A673 (cell line): ENCODE results near the gene HM13. TPM values are rescaled to one million over a fixed set of nuclear protein-coding genes. Genes with fewer than 3 reads are reported as not detected.

Source experiments
- BruUV-seq: library from RNA; stranded (reverse); fragments of 400-500 nt; replicated peaks from 2 replicates; lab custom pipeline; 2021; lab: Mats Ljungman, UMichigan
- CTCF ChIA-PET: fragments of 300-600 bp; sonication (Branson Sonifier 250); formaldehyde crosslinking; loops from one replicate; lab custom pipeline; 2022; ENCODE audit warnings: antibody characterized with exemption; lab: Charles Lee
- POLR2A ChIA-PET: fragments of 300-600 bp; sonication (Branson Sonifier 250); formaldehyde crosslinking; loops from one replicate; lab custom pipeline; 2022; ENCODE audit warnings: antibody characterized with exemption; ENCODE audit not compliant: low non-redundant PET; lab: Charles Lee
- DNase-seq: peaks from one replicate; pipeline ENCODE4 v3.0.0-alpha.2; 2015; ENCODE audit warnings: low spot score
- H3K27ac ChIP-seq: fragments of 200-600 bp; sonication (generic); 2 replicates; pipeline ENCODE4 v1.5.1; 2016; ENCODE audit warnings: mixed run types, low read depth, mild to moderate bottlenecking, mixed read lengths, antibody characterized with exemption, low read length; ENCODE audit not compliant: poor library complexity, severe bottlenecking
- H3K27me3 ChIP-seq: fragments of 200-600 bp; sonication (generic); replicated peaks from 2 replicates; pipeline ENCODE4 v1.6.1; 2017; ENCODE audit warnings: mixed run types, low read depth, mild to moderate bottlenecking, mixed read lengths, antibody characterized with exemption, low read length; ENCODE audit not compliant: insufficient read depth, poor library complexity
- H3K36me3 ChIP-seq: fragments of 200-600 bp; sonication (generic); 2 replicates; pipeline ENCODE4 v1.6.1; 2016; ENCODE audit warnings: mixed run types, mild to moderate bottlenecking, mixed read lengths, antibody characterized with exemption, low read length; ENCODE audit not compliant: insufficient read depth, poor library complexity, severe bottlenecking
- H3K4me1 ChIP-seq: fragments of 200-600 bp; sonication (generic); 2 replicates; pipeline ENCODE4 v1.6.1; 2017; ENCODE audit warnings: mixed run types, mild to moderate bottlenecking, mixed read lengths, antibody characterized with exemption, low read length; ENCODE audit not compliant: insufficient read depth, poor library complexity, severe bottlenecking
- H3K4me3 ChIP-seq: fragments of 200-600 bp; sonication (generic); 2 replicates; pipeline ENCODE4 v1.5.1; 2016; ENCODE audit warnings: low read depth, mixed run types, mild to moderate bottlenecking, mixed read lengths, low read length; ENCODE audit not compliant: poor library complexity, severe bottlenecking
- H3K9me3 ChIP-seq: fragments of 200-600 bp; sonication (generic); 2 replicates; pipeline ENCODE4 v1.6.1; 2016; ENCODE audit warnings: mixed run types, low read depth, mild to moderate bottlenecking, mixed read lengths, antibody characterized with exemption, low read length; ENCODE audit not compliant: poor library complexity, severe bottlenecking
- EZH2 ChIP-seq: fragments of 200-600 bp; sonication (generic); IDR thresholded peaks from 2 replicates; pipeline ENCODE4 v1.6.1; 2017; ENCODE audit warnings: borderline replicate concordance, low read depth, mild to moderate bottlenecking, mixed read lengths, antibody characterized with exemption, low read length; ENCODE audit not compliant: poor library complexity, severe bottlenecking
- intact Hi-C: fragments of 100-400 bp; cut with micrococcal nuclease; formaldehyde crosslinking; loops from one replicate; pipeline ENCODE4 v1.10.0; 2022; ENCODE audit not compliant: unreplicated experiment
- total RNA-seq: library from RNA; stranded (reverse); gene quantifications from 2 replicates; pipeline ENCODE4 v1.2.3, GENCODE V29; 2021
- TF ChIP-seq, protein P1 (sequence below): fragments of 300-800, 200-600 bp; sonication (generic); conservative IDR thresholded peaks from 2 replicates; pipeline ENCODE4 v1.5.1; 2017; ENCODE audit warnings: low read depth, mild to moderate bottlenecking, antibody characterized with exemption, low read length, moderate library complexity, mixed read lengths

The HM13 gene
- total RNA-seq, 1 experiment from 2014 or later: 196 TPM

DNA sequence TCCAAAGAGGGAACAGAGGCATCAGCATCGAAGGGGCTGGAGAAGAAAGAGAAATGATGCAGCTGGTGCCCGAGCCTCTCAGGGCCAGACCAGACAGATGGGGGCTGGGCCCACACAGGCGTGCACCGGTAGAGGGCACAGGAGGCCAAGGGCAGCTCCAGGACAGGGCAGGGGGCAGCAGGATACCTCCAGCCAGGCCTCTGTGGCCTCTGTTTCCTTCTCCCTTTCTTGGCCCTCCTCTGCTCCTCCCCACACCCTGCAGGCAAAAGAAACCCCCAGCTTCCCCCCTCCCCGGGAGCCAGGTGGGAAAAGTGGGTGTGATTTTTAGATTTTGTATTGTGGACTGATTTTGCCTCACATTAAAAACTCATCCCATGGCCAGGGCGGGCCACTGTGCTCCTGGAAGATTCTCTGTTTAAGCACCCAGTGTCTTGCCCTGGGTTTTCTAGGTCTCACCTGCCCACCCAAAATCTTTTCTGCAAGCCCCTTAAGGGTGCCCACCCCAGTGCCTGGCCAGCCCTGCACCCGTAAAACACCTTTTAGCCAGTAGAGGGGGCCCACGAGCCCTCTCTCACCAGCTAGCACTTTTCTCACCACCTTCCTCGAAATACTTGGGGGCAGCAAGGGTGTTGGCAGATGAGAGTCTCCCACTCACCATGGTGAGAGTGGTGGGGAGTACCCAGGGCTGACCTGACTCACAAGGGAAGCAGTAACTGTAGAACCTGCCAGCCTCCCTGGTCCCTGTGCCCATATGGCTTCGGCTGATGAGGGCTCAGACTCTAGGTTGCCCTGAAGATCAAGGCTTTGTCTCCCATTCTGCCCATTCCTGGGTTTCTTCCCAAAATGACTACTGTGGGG lies 55.1 kb downstream of the HM13 start:
- POLR2A ChIA-PET: interaction anchor here (0.6 to 0.7 kb wide), 2 partner anchors 12 to 154 kb away, joined by 3 read pairs; no protein-coding TSS in a partner anchor
- intact Hi-C loops: loop anchor here (1.0 to 2.0 kb wide), 2 partner anchors 43 to 155 kb away; no protein-coding TSS in a partner anchor
- DNase-seq: peak; percentile 71
- Histone ChIP-seq H3K36me3 (peaks cover 13% of the 10 kb centered on the region), H3K9me3 (no peaks in the 10 kb centered on the region), H3K4me3 (no peak overlapping the region), H3K27ac (peak overlapping the region; percentile 28), H3K4me1 (peaks cover 19% of the 10 kb centered on the region), H3K27me3 (no peaks in the 10 kb centered on the region)
- CTCF ChIA-PET: interaction anchor here (0.6 to 5.2 kb wide), 7 partner anchors 9 to 43 kb away, joined by 3 to 72 read pairs (median 6); partner anchors contain the start of gene ID1
- no TSS peak for BruUV-seq
- TF ChIP-seq, protein P1, sequence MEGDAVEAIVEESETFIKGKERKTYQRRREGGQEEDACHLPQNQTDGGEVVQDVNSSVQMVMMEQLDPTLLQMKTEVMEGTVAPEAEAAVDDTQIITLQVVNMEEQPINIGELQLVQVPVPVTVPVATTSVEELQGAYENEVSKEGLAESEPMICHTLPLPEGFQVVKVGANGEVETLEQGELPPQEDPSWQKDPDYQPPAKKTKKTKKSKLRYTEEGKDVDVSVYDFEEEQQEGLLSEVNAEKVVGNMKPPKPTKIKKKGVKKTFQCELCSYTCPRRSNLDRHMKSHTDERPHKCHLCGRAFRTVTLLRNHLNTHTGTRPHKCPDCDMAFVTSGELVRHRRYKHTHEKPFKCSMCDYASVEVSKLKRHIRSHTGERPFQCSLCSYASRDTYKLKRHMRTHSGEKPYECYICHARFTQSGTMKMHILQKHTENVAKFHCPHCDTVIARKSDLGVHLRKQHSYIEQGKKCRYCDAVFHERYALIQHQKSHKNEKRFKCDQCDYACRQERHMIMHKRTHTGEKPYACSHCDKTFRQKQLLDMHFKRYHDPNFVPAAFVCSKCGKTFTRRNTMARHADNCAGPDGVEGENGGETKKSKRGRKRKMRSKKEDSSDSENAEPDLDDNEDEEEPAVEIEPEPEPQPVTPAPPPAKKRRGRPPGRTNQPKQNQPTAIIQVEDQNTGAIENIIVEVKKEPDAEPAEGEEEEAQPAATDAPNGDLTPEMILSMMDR: peak; percentile 94
- TF ChIP-seq EZH2: no peak

DNA sequence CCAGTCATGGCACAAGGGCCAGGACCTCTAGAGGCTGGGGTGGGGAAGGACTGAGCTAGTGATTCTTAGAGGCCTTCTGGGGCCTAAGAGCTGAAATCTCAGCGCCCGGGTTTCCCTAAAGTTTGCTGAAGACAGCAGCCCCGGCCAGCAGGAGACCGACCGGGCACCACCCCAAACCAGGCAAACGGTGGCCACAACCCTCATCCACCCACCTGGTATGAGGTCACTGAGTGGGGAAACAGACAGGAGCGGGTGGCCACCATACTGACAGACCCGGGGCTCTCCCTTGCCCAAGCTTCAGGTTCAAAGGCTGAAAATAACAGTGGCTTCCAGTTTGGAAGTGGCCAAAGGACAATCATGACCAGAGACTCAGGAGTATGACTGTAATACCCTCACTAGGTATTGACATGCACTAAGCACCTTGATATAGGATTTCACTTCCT lies 55.8 kb downstream of the HM13 start:
- H3K36me3 ChIP-seq: peaks cover 12% of the 10 kb centered on the region
- H3K4me3 ChIP-seq: no peak overlapping the region
- TF ChIP-seq, protein P1: no peak
- no peak for TF ChIP-seq EZH2
- intact Hi-C loops: no loop called here
- BruUV-seq: no TSS peak
- no peaks in the 10 kb centered on the region for H3K27me3 ChIP-seq
- ChIA-PET CTCF (interaction anchor here (0.6 to 5.2 kb wide), 6 partner anchors 10 to 42 kb away, joined by 3 to 72 read pairs (median 5); partner anchors contain the start of gene ID1), POLR2A (interaction anchor here (0.6 kb wide), 1 partner anchor 13 kb away, joined by 3 read pairs; no protein-coding TSS in a partner anchor)
- peaks cover 20% of the 10 kb centered on the region for H3K4me1 ChIP-seq
- no peak overlapping the region for H3K27ac ChIP-seq
- no peak for DNase-seq
- H3K9me3 ChIP-seq: no peaks in the 10 kb centered on the region

GRCh38 chr20:31570735-31571617 lies 56.7 kb downstream of the HM13 start:
- peaks cover 20% of the 10 kb centered on the region for H3K4me1 ChIP-seq
- TF ChIP-seq, protein P1: no peak
- TF ChIP-seq EZH2: no peak
- H3K27me3 ChIP-seq: no peaks in the 10 kb centered on the region
- intact Hi-C loops: no loop called here
- CTCF ChIA-PET: interaction anchor here (1.4 to 5.2 kb wide), 2 partner anchors 42 kb away, joined by 21 to 72 read pairs; no protein-coding TSS in a partner anchor
- peak overlapping the region; percentile 46 for H3K27ac ChIP-seq
- DNase-seq: no peak
- POLR2A ChIA-PET: no interaction called here
- H3K36me3 ChIP-seq: peaks cover 7% of the 10 kb centered on the region
- H3K4me3 ChIP-seq: no peak overlapping the region
- no peaks in the 10 kb centered on the region for H3K9me3 ChIP-seq
- no TSS peak for BruUV-seq
